SK-N-SH treated with all-trans-retinoic acid at 6 μM for 48 hours (cell line): ENCODE results near the gene NDUFS4.
"Not testable (repeated sequence)": the region's sequence is repeated elsewhere in the genome, so short reads cannot be mapped to it uniquely, and the experiment has no call there.

ENCODE experiments used
- ATAC-seq: fragments of 200-7000 bp; cut with Tn5 transposase; 3 replicates; pipeline ENCODE4 v1.9.1; 2020; ENCODE audit warnings: mild to moderate bottlenecking, moderate library complexity
- ARNTL ChIP-seq: fragments of 450-650 bp; formaldehyde crosslinking; IDR thresholded peaks from 2 replicates; pipeline ENCODE4 v1.5.0; 2020; ENCODE audit warnings: low read depth, mild to moderate bottlenecking, moderate library complexity, borderline replicate concordance
- BACH2 ChIP-seq: fragments of 250-450 bp; sonication (Bioruptor Pico); IDR thresholded peaks from 2 replicates; pipeline ENCODE4 v1.9.0; 2021; ENCODE audit warnings: mild to moderate bottlenecking, borderline replicate concordance
- CSDC2 ChIP-seq: fragments of 250-450 bp; sonication (Bioruptor Pico); IDR thresholded peaks from 2 replicates; pipeline ENCODE4 v1.5.0; 2020; ENCODE audit warnings: mild to moderate bottlenecking, moderate library complexity
- ESRRG ChIP-seq: fragments of 250-450 bp; sonication (Bioruptor Pico); IDR thresholded peaks from 2 replicates; pipeline ENCODE4 v1.6.1; 2021; ENCODE audit warnings: mild to moderate bottlenecking
- GLIS3 ChIP-seq: fragments of 250-450 bp; sonication (Bioruptor Pico); IDR thresholded peaks from 2 replicates; pipeline ENCODE4 v1.5.0; 2020; ENCODE audit warnings: mild to moderate bottlenecking, moderate library complexity
- OSR1 ChIP-seq: fragments of 250-450 bp; sonication (Bioruptor Pico); IDR thresholded peaks from 2 replicates; pipeline ENCODE4 v1.8.0; 2022; ENCODE audit warnings: moderate library complexity, mild to moderate bottlenecking, inconsistent platforms
- PPARA ChIP-seq: fragments of 250-450 bp; sonication (Bioruptor Pico); IDR thresholded peaks from 2 replicates; pipeline ENCODE4 v1.5.0; 2020; ENCODE audit warnings: mild to moderate bottlenecking, borderline replicate concordance
- RARB ChIP-seq: fragments of 250-450 bp; sonication (Bioruptor Pico); IDR thresholded peaks from 2 replicates; pipeline ENCODE4 v1.8.0; 2021; ENCODE audit warnings: mild to moderate bottlenecking, moderate library complexity
- SNAI2 ChIP-seq: fragments of 250-450 bp; sonication (Bioruptor Pico); IDR thresholded peaks from 2 replicates; pipeline ENCODE4 v1.5.0; 2020; ENCODE audit warnings: mild to moderate bottlenecking, moderate library complexity
- TCF4 ChIP-seq: fragments of 250-450 bp; sonication (Bioruptor Pico); IDR thresholded peaks from 2 replicates; pipeline ENCODE4 v1.8.0; 2021; ENCODE audit warnings: mild to moderate bottlenecking, moderate library complexity, borderline replicate concordance
- TOX ChIP-seq: fragments of 250-450 bp; sonication (Bioruptor Pico); IDR thresholded peaks from 2 replicates; pipeline ENCODE4 v1.8.0; 2021; ENCODE audit warnings: mild to moderate bottlenecking, moderate library complexity, borderline replicate concordance
- ZFP3 ChIP-seq: fragments of 250-450 bp; sonication (Bioruptor Pico); IDR thresholded peaks from 2 replicates; pipeline ENCODE4 v1.5.0; 2020; ENCODE audit warnings: mild to moderate bottlenecking, moderate library complexity
- ZFP30 ChIP-seq: fragments of 450-650 bp; formaldehyde crosslinking; IDR thresholded peaks from 2 replicates; pipeline ENCODE4 v1.5.0; 2022; ENCODE audit warnings: mild to moderate bottlenecking, moderate library complexity
- ZNF565 ChIP-seq: fragments of 450-650 bp; formaldehyde crosslinking; conservative IDR thresholded peaks from 2 replicates; pipeline ENCODE4 v1.5.0; 2020; ENCODE audit warnings: low read depth, mild to moderate bottlenecking, moderate library complexity
- ZNF70 ChIP-seq: fragments of 450-650 bp; formaldehyde crosslinking; IDR thresholded peaks from 2 replicates; pipeline ENCODE4 v1.5.0; 2020; ENCODE audit warnings: mild to moderate bottlenecking, moderate library complexity
- ZNF8 ChIP-seq: fragments of 450-650 bp; formaldehyde crosslinking; IDR thresholded peaks from 2 replicates; pipeline ENCODE4 v1.5.0; 2020; ENCODE audit warnings: mild to moderate bottlenecking, moderate library complexity
- TF ChIP-seq, protein P1 (sequence below): fragments of 250-450 bp; sonication (Bioruptor Pico); IDR thresholded peaks from 2 replicates; pipeline ENCODE4 v1.8.0; 2020; ENCODE audit warnings: mild to moderate bottlenecking, moderate library complexity, borderline replicate concordance
- TF ChIP-seq, protein P2 (sequence below): fragments of 250-450 bp; sonication (Bioruptor Pico); IDR thresholded peaks from 2 replicates; pipeline ENCODE4 v1.8.0; 2021; ENCODE audit warnings: low read depth, mild to moderate bottlenecking, moderate library complexity, borderline replicate concordance
- TF ChIP-seq, protein P3 (sequence below): fragments of 250-450 bp; sonication (Bioruptor Pico); IDR thresholded peaks from 2 replicates; pipeline ENCODE4 v1.5.1; 2020; ENCODE audit warnings: low read depth, mild to moderate bottlenecking, moderate library complexity
- TF ChIP-seq, protein P4 (sequence below): fragments of 250-450 bp; sonication (Bioruptor Pico); IDR thresholded peaks from 2 replicates; pipeline ENCODE4 v1.5.1; 2021; ENCODE audit warnings: mild to moderate bottlenecking, moderate library complexity

The NDUFS4 gene

DNA sequence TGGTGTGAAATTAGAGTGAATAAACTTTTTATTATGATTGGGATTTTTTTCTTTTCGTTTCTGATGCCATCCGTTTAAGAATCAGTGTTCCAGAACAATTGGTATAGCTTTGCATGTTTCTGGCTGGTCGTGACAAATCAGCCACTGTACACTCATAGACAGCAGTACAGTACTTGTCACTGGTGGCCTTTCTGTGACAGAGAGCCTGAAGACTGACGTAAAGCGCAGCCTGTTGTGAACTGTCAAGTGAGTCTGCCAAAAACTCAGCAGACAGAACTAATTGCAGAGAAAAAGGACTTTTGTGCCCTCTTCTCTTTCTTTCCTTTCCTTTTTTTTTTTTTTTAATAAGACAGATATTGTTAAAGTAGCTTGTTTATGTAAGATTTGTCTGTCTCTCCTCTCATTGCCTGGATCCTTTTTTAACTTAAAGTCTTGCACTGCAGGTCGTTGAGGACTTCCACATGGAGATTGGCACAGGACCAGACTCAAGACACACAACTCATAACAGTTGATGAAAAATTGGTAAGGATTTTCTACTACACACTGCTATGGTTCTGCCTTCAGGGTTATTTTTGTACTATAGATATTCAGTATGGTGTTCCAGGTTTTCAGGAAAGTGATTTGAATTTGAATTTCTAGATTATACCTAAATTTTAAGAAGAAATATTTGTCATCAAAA, 42.7 kb downstream of the NDUFS4 start:
- no peak for TF ChIP-seq ARNTL (CRISPR knock-in tag)
- TF ChIP-seq GLIS3 (CRISPR knock-in tag), result no peak
- TF ChIP-seq TOX, result no peak
- TF ChIP-seq ESRRG (CRISPR knock-in tag), result no peak
- no peak for TF ChIP-seq ZFP30 (CRISPR knock-in tag)
- no peak for TF ChIP-seq RARB (CRISPR knock-in tag)
- no peak for TF ChIP-seq ZNF8 (CRISPR knock-in tag)
- no peak for TF ChIP-seq SNAI2 (CRISPR knock-in tag)
- TF ChIP-seq ZFP3 (CRISPR knock-in tag), result no peak
- TF ChIP-seq, protein P1, sequence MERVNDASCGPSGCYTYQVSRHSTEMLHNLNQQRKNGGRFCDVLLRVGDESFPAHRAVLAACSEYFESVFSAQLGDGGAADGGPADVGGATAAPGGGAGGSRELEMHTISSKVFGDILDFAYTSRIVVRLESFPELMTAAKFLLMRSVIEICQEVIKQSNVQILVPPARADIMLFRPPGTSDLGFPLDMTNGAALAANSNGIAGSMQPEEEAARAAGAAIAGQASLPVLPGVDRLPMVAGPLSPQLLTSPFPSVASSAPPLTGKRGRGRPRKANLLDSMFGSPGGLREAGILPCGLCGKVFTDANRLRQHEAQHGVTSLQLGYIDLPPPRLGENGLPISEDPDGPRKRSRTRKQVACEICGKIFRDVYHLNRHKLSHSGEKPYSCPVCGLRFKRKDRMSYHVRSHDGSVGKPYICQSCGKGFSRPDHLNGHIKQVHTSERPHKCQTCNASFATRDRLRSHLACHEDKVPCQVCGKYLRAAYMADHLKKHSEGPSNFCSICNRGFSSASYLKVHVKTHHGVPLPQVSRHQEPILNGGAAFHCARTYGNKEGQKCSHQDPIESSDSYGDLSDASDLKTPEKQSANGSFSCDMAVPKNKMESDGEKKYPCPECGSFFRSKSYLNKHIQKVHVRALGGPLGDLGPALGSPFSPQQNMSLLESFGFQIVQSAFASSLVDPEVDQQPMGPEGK (CRISPR knock-in tag), result no peak
- no peak for TF ChIP-seq OSR1 (CRISPR knock-in tag)
- no peak for TF ChIP-seq ZNF565
- no peak for TF ChIP-seq TCF4 (CRISPR knock-in tag)
- no peak for TF ChIP-seq BACH2 (CRISPR knock-in tag)
- TF ChIP-seq, protein P2, sequence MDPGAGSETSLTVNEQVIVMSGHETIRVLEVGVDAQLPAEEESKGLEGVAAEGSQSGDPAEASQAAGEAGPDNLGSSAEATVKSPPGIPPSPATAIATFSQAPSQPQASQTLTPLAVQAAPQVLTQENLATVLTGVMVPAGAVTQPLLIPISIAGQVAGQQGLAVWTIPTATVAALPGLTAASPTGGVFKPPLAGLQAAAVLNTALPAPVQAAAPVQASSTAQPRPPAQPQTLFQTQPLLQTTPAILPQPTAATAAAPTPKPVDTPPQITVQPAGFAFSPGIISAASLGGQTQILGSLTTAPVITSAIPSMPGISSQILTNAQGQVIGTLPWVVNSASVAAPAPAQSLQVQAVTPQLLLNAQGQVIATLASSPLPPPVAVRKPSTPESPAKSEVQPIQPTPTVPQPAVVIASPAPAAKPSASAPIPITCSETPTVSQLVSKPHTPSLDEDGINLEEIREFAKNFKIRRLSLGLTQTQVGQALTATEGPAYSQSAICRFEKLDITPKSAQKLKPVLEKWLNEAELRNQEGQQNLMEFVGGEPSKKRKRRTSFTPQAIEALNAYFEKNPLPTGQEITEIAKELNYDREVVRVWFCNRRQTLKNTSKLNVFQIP, result no peak
- TF ChIP-seq, protein P3, sequence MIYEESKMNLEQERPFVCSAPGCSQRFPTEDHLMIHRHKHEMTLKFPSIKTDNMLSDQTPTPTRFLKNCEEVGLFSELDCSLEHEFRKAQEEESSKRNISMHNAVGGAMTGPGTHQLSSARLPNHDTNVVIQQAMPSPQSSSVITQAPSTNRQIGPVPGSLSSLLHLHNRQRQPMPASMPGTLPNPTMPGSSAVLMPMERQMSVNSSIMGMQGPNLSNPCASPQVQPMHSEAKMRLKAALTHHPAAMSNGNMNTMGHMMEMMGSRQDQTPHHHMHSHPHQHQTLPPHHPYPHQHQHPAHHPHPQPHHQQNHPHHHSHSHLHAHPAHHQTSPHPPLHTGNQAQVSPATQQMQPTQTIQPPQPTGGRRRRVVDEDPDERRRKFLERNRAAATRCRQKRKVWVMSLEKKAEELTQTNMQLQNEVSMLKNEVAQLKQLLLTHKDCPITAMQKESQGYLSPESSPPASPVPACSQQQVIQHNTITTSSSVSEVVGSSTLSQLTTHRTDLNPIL, result no peak
- no peak for ATAC-seq

DNA sequence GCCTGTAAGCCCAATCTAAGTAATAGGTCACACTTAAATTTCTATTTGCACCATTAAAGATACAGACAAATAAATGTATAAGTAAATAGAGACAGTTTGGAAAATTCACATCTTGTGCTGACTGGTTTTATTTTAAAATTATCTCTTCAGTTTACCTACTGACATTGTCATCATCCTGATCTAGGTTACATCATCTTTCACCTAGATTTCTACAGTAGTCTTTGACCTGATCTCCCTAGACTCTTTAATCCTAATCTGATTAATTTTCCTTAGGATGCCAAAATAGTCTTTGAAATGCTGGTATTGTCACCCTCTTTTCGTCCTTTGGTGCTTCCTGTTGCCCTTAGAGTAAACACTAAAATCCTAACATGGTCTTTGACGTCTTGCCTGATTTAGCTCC, 43.9 kb downstream of the NDUFS4 start:
- TF ChIP-seq PPARA (CRISPR knock-in tag), result no peak
- TF ChIP-seq OSR1 (CRISPR knock-in tag), result no peak
- no peak for TF ChIP-seq ARNTL (CRISPR knock-in tag)
- TF ChIP-seq, protein P4, sequence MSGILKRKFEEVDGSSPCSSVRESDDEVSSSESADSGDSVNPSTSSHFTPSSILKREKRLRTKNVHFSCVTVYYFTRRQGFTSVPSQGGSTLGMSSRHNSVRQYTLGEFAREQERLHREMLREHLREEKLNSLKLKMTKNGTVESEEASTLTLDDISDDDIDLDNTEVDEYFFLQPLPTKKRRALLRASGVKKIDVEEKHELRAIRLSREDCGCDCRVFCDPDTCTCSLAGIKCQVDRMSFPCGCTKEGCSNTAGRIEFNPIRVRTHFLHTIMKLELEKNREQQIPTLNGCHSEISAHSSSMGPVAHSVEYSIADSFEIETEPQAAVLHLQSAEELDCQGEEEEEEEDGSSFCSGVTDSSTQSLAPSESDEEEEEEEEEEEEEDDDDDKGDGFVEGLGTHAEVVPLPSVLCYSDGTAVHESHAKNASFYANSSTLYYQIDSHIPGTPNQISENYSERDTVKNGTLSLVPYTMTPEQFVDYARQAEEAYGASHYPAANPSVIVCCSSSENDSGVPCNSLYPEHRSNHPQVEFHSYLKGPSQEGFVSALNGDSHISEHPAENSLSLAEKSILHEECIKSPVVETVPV (CRISPR knock-in tag), result no peak
- TF ChIP-seq, protein P3, result no peak
- TF ChIP-seq GLIS3 (CRISPR knock-in tag), result no peak
- no peak for TF ChIP-seq CSDC2 (CRISPR knock-in tag)
- TF ChIP-seq ZNF8 (CRISPR knock-in tag), result no peak
- TF ChIP-seq ZNF70 (CRISPR knock-in tag), result no peak
- ATAC-seq, result no peak

DNA sequence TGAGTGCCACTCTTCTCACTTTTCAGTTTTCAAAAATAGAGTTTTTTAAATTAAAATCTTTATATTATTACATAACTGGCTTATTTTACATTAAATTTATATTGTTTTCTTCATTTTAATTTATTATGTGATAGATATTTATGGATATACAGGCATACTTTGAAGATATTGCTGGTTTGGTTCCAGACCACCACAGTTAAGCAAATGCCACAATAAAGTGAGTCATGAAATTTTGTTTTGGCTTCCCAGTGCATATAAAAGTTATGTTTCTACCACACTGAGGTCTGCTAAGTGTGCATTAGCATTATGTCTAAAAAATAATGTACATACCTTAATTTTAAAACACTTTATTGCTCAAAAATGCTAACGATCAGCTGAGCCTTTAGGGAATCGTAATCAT, 47.4 kb downstream of the NDUFS4 start:
- no peak for ATAC-seq
- TF ChIP-seq, protein P1 (CRISPR knock-in tag), result no peak
- no peak for TF ChIP-seq ZFP30 (CRISPR knock-in tag)
- TF ChIP-seq PPARA (CRISPR knock-in tag), result no peak
- TF ChIP-seq TOX, result no peak
- TF ChIP-seq OSR1 (CRISPR knock-in tag), result no peak

DNA sequence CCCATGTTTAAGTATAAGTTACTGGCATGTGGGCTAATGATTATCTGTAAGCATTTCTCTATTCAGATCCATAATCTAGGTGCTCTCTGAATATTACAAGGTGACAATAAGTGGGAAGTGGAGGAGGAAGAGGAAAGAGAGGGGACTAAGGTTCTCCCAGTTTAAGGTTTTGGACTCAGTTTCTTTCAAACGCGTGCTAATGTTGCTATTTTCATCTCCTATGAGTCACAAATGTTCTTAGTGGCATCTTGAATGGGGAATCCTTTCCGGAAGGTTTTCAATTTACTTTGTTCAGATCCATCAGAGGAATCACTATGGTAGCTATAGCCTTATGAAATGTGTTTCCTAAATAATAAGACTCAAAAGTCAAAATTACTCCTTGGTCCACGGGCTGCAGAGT, 48.5 kb downstream of the NDUFS4 start:
- not testable (repeated sequence) for ATAC-seq
